SKM-1 treated with dmso at 0.1 percent for 144 hours (cell line): ENCODE results near the gene TSKS.
"Not testable (repeated sequence)": the region's sequence is repeated elsewhere in the genome, so short reads cannot be mapped to it uniquely, and the experiment has no call there.

Source experiments
- DNase-seq: peaks from one replicate; lab custom pipeline; 2025; ENCODE audit not compliant: unreplicated experiment; lab: John Stamatoyannopoulos, UW

The TSKS gene

DNA sequence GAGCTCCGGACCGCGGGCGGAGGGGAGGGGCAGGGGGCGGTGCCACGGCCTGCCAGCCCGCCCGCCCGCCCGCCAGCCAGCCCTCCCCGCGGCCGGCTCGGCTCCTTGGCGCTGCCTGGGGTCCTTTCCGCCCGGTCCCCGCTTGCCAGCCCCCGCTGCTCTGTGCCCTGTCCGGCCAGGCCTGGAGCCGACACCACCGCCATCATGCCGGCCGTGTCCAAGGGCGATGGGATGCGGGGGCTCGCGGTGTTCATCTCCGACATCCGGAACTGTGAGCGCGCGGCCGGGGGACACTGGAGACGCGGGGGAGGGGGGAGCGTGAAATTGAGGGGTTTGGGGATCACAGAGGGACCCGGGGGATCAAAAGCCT lies 3.8 kb upstream of the TSKS start, which contains the start of gene AP2A1:
Gene AP2A1 (plus strand): TSS at position 72 of the 370 bp plus-strand sequence. CDS start 133 bp downstream, at position 205.
- DNase-seq, result no peak

DNA sequence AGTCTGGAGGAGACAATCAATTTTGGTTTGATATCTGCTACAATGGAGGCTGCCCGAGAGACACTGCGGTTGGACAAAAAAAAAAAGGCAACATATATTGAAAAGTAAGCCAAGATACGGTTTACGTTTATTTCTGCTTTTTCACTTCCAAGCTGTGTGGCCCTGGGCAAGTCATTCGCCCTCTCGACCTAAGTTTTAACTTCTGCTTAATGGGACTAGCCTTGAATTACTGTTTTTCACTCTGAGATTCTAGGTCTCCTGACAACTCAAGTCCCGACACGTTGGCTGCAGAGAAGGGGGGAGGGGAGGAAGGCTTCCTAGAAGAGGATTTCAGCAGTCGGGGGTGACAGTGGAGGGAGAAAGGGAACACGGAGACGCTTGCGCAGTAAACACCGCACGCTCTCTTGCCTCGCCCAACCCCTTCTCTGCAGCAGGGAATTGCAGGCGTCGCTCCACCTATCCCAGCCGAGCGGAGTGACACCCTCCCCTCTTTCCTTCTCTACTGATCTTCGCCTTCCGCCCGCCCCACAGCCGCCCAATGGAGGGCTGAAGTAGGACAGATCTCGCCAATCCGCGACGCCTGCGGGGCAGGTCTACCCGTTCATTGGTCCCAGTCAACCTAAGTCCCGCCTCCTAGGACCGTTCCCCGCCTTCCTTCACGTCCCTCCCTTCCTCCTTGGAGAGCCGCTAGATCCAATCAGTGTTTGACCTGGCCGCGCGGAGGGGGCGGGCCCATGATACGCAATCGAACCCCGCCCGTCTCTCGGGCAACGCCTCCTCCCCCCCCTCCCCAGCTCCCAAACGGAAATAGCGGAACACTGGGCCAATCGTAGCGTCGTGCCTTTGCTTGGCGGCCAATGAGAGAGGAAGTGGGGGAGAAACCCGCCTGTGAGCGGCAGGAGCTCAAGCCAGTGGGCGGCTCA lies 3.2 kb upstream of the TSKS start:
- DNase-seq, result peak; percentile 99

DNA sequence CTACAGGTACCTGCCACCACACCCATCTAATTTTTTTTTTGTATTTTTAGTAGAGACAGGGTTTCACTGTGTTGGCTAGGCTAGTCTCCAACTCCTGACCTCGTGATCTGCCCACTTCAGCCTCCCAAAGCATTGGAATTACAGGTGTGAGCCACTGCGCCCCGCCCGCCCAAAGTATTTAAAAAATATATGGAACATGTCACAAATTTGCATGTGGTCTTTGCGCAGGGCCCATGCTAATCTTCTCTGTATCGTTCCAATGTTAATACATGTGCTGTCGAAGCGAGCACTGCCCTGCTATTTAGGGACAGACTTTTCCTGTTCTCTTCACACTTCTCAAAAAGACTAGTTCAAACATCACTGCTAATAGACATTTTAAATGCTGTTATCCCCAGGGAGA lies 1.2 kb upstream of the TSKS start:
- DNase-seq, result no peak

DNA sequence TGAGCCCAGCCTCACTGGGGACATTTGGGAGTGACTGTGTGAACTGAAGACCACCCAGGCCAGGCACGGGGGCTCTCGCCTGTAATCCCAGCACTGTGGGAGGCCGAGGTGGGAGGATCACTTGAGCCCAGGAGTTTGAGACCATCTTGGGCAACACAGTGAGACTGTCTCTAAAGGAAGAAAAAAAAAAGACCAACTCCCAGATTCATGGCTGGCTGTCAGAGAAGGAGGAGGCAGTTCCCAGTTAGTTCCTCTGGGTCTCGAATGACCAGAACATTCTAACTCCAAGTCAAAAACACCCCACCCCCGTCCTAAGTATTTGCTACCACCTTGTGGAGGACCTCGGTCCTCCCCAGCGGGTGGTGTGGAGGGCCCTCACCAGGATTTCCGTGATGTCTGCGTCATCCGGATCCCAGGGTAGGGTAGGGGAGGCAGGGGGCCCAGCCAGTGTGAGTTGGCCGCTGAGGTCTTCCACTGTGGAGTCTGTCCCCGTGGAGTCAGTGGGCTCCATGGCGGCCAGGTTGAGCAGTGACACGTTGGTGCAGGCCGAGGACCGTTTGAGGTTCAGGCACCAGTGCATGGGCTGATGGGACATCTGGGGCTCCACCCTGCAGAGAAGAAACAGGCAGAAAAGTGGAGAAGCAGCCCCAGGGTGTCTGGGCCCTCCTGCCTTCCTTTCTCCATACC lies 1.3 kb downstream of the TSKS start:
- no peak for DNase-seq

- no peak for DNase-seq
Measured at GRCh38 chr19:49761249-49761624, 1.9 kb downstream of the TSKS start.

DNA sequence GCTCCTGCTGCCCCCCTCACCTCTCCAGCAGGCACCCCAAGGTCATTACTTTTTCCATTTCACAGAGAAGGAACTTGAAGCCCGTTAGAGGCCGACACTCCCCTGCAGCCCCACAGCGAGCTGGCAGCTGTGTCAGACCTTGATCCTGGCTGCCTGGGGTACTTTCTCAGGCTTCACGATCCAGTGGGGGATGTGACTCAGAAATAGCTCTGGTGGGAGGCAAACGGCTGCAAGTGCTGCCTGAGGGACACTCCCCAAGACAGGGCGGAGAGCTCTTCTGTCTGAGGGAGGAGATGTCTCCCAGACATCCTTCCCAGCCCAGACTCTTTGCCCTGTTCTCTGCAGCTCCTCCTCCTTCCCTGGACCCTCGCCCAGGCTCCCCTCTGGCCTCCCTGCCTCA lies 4.8 kb downstream of the TSKS start:
- no peak for DNase-seq

DNA sequence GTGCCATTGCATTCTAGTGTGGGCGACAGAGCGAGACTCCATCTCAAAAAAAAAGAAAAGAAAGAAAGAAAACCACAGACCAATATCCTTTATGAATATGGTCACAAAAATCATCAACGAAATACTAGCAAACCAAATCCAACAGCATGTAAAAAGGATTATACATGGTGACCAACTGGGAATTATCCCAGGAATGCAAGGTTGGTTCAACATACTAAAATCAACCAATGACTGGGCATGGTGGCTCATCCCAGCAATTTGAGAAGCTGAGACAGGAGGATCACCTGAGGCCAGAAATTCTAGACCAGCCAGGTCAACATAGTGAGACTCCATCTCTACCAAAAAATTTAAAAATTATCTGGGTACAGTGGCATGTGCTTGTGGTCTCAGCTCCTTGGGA lies 7.2 kb downstream of the TSKS start:
- no peak for DNase-seq

DNA sequence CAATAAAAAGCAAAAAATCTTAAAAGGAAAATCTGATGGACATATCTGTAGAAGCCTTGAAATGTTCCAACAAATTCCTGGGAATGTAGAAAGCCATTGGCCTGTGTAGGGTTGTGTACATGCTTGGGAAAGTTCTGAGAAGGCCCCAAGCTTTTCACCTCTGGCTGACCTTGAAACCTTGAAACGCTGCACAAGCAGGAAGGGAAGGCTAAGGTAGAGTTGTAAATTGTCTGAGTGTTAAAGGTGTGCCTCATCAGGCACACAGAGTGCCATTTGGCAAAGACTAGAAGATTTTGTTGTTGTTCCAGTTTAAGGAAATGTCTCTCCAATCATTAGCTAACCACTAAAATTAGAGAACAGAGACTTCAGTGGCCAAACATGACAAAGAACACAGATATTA lies 10.4 kb downstream of the TSKS start:
- no peak for DNase-seq

- DNase-seq, result no peak
Measured at GRCh38 chr19:49749771-49750170, 13.3 kb downstream of the TSKS start.

DNA sequence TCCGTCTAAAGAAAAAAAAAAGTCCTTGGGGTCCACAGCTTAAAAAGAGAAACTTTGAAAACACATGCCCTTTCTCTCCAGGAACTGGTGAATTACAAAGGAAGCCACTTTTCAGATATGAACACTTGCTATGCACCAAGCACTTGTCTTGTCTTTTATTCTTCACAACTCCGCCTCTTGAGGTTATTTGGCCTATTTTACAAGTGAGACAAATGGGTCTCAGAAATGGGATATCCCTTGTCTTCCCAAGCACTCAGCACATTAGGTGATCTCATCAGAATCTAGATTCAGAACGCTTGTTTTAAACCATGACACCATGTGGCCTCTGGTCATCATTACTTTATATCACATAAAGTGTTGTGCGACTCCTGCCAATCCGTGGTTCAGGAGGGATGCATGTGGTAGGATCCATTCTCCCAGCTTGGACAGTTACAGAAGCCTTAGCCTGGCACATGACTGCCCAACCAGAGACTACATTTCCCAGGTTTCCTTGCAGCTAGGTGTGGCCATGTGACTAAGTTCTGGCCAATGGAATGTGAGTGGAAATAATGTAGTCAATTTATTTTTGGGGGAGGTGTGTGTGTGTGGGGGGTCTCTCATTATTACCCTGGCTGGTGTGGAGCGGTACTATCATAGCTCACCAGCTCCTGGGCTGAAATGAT lies 13.9 kb downstream of the TSKS start:
- no peak for DNase-seq

DNA sequence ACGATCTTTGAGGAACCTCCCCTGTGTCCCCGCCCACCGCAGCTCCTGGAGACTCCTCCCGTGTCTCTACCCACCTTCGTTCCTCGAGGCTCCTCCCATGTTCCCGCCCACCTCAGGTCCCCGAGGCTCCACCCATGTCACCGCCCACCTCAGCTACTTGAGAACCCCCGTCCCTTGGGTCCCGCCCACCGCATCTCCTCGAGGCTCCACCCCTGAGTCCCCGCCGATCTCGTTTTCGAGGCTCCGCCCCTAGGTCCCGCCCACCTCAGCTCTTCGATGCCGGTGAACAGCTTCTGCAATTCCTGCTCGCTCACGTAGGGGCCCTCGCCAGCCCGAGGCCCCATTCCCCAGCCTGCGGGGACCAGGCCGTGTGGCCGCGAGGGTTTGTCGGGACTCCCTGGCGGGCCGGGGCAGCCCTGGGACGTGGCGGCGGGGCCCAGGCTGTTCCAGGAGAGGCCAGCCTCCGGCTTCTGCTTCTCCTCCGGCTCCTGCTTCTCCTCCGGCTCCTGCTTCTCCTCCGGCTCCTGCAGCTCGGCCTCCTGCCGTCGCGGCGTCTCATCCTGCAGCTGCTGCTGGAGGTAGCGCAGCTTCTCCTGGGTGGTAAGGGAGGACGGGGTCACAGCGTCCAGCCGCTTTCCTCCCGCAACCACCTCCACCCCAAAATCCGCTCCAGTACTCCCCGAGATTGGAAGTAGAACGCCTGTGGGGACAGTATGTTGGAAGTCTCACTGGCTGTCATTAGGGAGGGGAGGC lies 16.7 kb downstream of the TSKS start:
- no peak for DNase-seq

DNA sequence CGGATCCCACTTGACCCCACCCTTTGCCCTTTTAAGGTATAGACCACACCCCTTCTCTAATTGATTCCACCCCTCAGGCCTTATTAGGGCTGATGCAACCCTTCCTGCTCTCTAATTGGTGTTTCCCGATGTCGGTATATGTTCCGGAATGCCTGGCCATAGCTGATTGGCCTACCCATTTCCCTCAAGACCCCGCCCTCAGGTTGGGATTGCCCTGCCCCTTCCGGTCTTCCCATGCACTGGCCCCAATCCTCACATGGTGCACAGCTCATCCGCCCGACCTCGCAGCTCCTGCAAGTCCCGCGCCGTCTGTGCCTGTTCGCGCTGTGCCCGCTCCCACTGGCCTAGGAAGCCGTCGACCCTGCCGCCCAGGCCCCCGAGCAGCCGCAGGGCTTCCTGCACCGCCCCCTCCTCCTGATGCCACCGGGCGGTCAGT lies 18.1 kb downstream of the TSKS start:
- no peak for DNase-seq

GRCh38 chr19:49741210-49741844 lies 21.8 kb downstream of the TSKS start:
- no peak for DNase-seq

- DNase-seq, result no peak
Measured at GRCh38 chr19:49739933-49740332, 23.2 kb downstream of the TSKS start.

- no peak for DNase-seq
Measured at GRCh38 chr19:49739098-49739497, 24.0 kb downstream of the TSKS start.

- DNase-seq, result no peak
Measured at GRCh38 chr19:49738268-49738667, 24.8 kb downstream of the TSKS start.

DNA sequence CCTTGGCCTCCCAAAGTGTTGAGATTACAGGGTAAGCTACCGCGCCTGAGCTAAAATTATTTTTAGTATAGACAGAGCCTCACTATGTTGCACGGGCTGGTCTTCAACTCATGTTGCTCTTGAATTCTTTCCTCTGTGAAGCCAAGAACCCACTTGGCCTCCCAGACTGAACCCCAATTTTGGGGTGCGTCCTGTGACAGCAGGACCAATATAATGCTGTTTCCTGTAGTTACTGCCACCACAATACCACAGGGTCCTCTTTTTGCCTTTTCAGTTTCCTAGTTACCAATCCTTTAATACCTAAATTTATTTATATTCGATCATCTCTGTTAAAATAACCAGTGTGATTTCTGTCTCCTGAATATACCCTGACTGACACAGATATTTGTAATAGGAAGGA lies 32.9 kb downstream of the TSKS start:
- no peak for DNase-seq

- no peak for DNase-seq
Measured at GRCh38 chr19:49727217-49728030, 35.7 kb downstream of the TSKS start.

DNA sequence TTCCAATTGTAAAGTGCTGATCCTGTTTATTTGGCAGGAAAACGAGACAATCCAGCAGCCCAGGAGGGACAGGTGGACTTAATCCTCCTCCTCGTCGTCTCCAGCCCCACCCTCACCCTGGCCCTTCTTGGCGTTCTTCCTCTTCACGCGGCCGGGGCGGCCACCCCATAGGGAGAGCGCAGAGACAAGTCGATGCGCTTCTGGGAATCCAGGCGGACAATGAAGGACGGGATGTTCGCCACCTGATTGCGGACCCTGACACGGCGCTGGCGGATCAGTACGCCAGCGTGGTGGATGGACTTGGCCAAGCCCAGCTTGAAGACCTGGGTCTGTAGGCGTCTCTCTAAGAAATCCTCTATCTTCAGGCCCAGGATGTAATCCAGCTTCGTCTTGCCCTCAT lies 43.7 kb downstream of the TSKS start:
- DNase-seq, result not testable (repeated sequence)

DNA sequence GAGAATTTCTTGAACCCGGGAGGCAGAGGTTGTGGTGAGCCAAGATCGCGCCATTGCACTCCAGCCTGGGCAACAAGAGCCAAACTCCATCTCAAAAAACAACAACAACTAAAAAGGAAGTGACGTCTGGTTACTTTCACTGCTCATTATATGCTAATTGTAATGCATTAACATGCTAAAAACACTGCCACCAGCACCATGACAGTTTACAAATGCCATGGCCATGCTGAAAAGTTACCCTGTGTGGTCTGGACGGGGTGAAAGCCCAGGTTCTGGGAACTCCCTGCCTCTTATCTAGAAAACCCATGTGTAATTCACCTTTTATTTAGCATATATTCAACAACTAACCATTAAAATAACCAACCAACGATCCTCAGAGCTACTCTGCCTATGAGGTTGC lies 44.1 kb downstream of the TSKS start:
- DNase-seq, result no peak
